SW480 (cell line): ENCODE measurements around the gene SLC11A1.

ENCODE experiments used
- DNase-seq: peaks from one replicate; pipeline ENCODE4 v3.0.0-alpha.2; 2016; ENCODE audit warnings: low spot score

SLC11A1 gene

GRCh38 chr2:218394298-218395089, 12.4 kb downstream of the SLC11A1 start:
- no peak for DNase-seq

DNA sequence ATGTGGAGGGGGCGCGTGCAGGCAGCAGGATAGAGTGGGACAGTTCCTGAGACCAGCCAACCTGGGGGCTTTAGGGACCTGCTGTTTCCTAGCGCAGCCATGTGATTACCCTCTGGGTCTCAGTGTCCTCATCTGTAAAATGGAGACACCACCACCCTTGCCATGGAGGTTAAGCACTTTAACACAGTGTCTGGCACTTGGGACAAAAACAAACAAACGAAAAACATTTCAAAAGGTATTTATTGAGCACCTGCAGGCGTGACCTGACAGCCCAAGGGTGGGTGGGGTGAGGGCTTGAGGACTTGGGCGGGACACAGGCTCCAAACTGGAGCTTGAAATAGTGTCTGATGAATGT, 13.0 kb downstream of the SLC11A1 start:
- DNase-seq, result no peak

DNA sequence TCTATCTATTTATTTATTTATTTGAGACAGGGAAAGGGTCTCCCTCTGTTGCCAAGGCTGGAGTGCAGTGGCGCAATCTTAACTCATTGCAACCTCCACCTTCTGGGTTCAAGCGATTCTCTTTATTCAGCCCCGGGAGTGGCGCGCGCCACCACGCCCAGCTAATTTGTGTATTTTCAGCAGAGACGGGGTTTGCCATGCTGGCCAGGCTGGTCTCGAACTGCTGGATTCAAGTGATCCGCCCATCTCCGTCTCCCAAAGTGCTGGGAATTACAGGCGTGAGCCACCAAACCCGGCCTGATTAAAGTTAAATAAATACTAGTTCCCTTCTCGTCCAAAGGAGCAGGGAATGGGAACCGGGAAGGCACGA, 13.4 kb downstream of the SLC11A1 start:
- no peak for DNase-seq

- peak; percentile 95 for DNase-seq
These were observed 14.0 kb downstream of the SLC11A1 start for GRCh38 chr2:218395826-218396687.

DNA sequence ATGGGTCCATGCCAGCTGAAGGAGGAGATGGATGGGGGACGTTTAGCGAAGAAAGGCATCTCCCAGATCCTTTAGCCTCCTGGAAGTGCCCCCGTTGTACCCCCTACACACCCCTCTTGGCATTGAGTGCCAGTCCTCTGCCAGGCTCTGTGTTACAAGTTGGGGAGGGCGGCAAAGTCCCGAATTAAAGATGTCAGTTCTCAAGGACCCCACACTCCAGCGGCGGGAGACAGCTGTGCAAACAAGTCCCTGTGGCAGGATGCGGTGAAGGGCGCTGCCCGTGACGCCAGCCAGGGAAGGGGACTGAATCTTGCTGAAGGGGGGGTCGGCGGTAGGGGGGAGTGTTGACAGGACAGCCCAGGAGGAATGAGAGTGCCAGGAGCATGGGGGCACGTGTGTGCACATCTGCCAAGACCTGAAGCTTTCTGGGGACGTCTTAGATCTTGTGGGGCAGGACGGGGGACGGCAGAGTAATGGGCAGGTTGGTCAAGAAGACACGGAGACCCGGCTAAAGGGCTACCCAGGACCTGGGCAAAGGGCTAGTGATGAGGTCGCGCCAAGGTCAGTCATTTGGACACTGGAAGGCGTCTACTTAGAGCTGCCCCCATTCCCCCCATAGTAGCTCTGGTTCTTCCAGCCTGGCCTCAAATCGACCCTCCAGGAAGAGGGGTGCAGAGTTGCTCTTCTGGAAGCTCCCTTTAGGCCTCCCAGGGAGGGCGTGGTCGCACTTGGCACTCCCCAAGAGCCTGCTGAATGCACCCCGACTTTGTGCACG, 14.8 kb downstream of the SLC11A1 start:
- peak; percentile 81 for DNase-seq

GRCh38 chr2:218397463-218397819, 15.4 kb downstream of the SLC11A1 start:
- no peak for DNase-seq

- DNase-seq, result peak; percentile 86
These were observed 15.9 kb downstream of the SLC11A1 start for GRCh38 chr2:218397820-218398436.

DNA sequence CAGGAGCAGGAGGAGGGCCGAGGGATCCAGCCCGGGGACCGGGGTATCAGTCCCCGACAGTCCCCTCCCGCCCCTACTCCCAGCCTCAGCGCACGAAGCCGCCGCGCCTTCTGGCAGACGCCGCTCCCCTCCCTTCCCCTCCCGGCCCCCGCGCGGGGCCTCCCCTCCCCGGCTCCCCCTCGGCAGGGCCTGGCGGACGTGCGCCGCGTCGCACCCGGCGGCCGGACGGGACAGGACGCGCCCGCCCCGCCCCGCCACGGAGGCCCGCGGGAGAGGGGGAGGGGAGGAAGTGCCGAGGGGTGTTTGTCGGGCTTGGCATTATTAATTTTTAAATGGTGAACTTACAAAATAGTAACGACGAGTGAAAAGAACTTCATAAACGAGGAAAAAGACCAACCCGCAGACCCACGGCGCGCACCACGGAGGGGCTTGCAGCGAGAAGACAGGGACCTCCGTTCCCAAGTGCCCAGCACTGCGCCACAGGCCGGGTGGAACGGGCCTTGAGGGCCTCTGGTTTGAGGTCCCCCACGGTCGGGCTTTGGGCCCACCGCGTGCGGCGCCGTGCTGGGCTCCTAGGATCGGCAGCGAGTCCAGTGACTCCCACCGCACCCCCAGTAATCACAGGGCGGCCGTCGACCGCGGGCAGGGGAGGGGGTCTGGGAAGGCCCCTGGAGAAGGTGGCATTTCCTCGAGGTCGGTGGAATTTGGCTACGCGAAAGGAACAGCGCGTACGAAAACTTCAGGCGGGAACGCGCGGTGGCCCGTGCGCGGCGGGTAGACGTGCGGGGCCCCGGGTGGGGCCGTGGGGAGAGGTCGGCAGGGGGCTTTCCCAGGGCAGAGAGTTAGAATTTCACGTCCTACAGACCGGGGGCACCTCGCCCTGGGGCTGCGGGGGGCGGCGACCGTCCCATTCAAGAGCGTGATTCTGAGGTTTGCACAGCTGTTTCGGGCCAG, 16.6 kb downstream of the SLC11A1 start:
- DNase-seq, result peak; percentile 76

- peak; percentile 93 for DNase-seq
These were observed 17.5 kb downstream of the SLC11A1 start, which contains the start of gene CTDSP1 for GRCh38 chr2:218399391-218400166. Gene CTDSP1, plus strand, starts transcription at chr2:218399868. Its CDS starts 223 bp downstream, at chr2:218400091.

- DNase-seq, result no peak
These were observed 18.3 kb downstream of the SLC11A1 start for GRCh38 chr2:218400167-218400929.

DNA sequence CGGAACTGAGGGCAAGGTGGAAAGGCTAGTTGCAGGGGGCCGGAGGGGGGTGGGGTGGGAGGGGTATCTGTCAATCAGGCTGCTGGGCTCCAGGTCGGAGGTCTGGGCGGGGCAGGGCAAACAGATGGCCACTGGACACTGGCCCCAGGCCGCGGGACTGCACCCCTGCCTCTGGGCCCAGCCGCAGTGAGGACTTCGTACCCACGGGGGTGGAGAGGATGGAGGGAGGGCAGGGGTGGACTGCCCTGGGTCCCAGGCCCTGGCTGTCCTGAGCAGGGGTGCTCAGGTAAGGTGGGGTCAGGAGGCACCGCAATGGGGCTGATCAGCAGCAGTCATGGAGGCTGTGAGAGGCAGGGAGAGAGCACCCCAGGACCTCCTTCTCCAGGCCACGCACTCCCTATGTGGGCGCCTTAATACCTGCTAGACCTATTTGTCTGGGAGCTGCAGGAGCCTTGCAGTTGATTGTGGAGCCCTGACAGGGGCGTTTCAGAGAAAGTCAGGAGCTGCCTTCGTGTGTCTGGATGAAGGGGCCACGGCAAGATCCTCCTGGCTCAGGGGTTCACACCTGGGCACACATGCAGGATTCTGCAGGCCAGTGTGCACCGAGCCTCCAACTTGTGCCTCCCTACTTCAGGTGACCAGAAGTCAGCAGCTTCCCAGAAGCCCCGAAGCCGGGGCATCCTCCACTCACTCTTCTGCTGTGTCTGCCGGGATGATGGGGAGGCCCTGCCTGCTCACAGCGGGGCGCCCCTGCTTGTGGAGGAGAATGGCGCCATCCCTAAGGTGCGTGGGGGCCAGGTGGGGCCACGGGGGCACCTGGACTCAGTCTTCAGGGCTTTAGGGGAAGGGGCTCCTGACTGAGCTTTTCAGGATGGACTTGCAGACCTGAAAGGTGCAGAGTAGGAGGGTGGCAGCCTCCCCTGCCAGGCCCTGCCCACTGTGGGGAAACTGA, 19.1 kb downstream of the SLC11A1 start:
- DNase-seq, result no peak

DNA sequence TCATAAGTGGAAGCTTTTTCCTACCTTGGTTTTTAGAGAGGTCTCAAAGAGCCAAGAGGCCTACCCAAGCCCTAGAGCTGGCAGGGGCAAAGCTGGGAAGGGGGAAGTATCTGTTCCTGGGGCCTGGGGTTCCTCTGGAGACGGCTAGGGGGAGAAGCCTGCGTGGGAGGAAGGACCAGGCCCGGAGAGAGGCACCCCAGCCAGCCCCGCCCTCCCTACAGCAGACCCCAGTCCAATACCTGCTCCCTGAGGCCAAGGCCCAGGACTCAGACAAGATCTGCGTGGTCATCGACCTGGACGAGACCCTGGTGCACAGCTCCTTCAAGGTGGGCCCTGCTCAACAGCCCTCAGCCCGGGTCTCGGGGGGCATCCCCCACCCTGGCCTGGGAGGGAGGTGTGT, 19.8 kb downstream of the SLC11A1 start:
- DNase-seq, result no peak

DNA sequence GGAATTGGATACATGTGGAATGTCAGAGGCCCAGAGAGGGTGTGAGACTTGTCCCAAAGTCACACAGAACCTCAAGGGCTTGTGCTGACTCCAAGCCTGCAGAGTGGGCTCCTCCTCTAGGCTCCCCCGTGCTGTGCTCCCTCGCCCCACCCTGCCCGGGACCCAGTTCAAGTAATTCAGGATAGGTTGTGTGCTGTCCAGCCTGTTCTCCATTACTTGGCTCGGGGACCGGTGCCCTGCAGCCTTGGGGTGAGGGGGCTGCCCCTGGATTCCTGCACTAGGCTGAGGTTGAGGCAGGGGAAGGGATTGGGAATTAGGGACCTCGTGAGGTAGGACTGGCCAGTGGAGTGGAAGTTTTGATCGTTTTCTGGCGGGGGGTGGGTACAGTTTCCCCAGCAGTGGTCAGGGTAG, 20.4 kb downstream of the SLC11A1 start:
- DNase-seq, result no peak

GRCh38 chr2:218402911-218403411, 20.9 kb downstream of the SLC11A1 start:
- no peak for DNase-seq

DNA sequence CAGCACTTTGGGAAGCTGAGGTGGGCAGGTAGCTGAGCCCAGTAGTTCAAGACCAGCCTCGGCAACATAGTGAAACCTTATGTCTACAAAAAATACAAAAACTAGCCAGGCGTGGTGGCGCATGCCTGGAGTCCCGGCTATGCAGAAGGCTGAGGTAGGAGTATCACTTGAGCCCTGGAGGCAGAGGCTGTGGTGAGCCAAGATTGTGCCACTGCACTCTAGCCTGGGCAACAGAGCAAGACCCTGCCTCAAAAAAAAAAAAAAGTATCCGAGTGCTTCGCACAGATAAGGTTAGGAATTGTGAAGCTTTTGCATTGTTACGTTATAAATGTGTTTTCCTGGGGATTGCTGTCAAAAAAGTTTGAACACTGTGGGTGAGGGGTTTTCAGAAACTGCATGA, 21.7 kb downstream of the SLC11A1 start:
- no peak for DNase-seq

DNA sequence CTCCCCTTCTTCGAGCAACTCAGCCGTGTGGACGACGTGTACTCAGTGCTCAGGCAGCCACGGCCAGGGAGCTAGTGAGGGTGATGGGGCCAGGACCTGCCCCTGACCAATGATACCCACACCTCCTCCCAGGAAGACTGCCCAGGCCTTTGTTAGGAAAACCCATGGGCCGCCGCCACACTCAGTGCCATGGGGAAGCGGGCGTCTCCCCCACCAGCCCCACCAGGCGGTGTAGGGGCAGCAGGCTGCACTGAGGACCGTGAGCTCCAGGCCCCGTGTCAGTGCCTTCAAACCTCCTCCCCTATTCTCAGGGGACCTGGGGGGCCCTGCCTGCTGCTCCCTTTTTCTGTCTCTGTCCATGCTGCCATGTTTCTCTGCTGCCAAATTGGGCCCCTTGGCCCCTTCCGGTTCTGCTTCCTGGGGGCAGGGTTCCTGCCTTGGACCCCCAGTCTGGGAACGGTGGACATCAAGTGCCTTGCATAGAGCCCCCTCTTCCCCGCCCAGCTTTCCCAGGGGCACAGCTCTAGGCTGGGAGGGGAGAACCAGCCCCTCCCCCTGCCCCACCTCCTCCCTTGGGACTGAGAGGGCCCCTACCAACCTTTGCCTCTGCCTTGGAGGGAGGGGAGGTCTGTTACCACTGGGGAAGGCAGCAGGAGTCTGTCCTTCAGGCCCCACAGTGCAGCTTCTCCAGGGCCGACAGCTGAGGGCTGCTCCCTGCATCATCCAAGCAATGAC, 22.4 kb downstream of the SLC11A1 start:
- DNase-seq, result no peak

GRCh38 chr2:218405086-218405745, 23.1 kb downstream of the SLC11A1 start:
- no peak for DNase-seq
